ENCODE results near the gene OR56B4.
"Not testable (repeated sequence)": the region's sequence is repeated elsewhere in the genome, so short reads cannot be mapped to it uniquely, and the experiment has no call there.

Gene OR56B4, protein sequence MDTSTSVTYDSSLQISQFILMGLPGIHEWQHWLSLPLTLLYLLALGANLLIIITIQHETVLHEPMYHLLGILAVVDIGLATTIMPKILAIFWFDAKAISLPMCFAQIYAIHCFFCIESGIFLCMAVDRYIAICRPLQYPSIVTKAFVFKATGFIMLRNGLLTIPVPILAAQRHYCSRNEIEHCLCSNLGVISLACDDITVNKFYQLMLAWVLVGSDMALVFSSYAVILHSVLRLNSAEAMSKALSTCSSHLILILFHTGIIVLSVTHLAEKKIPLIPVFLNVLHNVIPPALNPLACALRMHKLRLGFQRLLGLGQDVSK

DNA sequence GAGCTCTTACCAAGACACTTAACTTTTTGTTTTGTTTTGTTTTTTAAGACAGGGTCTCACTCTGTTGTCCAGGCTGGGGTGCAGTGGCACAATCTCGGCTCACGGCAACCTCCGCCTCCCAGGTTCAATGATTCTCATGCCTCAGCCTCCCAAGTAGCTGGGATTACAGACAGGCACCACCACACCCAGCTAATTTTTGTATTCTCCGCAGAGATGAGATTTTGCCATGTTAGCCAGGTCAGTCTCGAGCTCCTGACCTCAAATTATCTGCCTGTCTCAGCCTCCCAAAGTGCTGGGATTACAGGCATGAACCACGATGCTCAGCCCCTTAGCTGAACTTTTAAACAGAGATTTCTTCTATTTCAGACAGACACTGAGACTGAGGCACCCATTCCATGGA is at the start of gene OR56B4:
OR56B4 (plus strand) TSS at position 301 of the 400 bp plus-strand sequence; CDS start at position 396, 95 bp downstream.
- DNase-seq (ENCODE audit: extremely low spot score); CTCF ChIA-PET; POLR2A ChIA-PET: not testable (repeated sequence)

DNA sequence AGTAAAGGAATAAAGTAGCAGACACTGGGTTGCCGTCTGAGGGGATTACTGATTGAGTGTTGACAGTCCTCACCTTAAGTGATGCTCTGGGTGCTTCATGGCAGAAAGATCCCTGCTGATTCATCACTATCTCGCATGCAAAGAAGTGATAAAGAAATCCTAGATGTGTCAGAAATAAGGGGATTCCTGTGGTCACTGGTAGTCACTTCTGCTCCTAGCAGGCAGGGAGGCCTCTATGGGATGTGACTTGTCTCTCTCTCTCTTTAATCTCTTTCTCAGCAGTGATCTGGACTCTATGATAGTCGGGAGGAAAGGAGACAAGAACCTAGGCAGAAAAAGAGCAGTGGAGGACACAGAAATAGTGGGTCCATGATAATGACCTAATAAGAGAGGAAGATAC is 46.0 kb upstream of the OR56B4 start:
- TF ChIP-seq ZNF384 (IDR thresholded peaks at IDR 0.05) (no peak), FOXK2 (IDR thresholded peaks at IDR 0.05) (no peak), L3MBTL2 (conservative IDR thresholded peaks at IDR 0.05) (no peak), LEF1 (IDR thresholded peaks at IDR 0.05; ENCODE audit: borderline replicate concordance) (no peak), BHLHE40 (IDR thresholded peaks at IDR 0.05; ENCODE audit: borderline replicate concordance) (no peak), FOXM1 (IDR thresholded peaks at IDR 0.05; ENCODE audit: borderline replicate concordance) (no peak), SP1 (IDR thresholded peaks at IDR 0.05) (no peak), HDGF (IDR thresholded peaks at IDR 0.05; ENCODE audit: borderline replicate concordance) (no peak), FOXA1 (IDR thresholded peaks at IDR 0.05) (no peak), TARDBP (IDR thresholded peaks at IDR 0.05) (no peak), SUZ12 (IDR thresholded peaks at IDR 0.05) (no peak), ELF4 (IDR thresholded peaks at IDR 0.05) (no peak)
- CTCF ChIA-PET = interaction anchor here (0.6 kb wide), 1 partner anchor 937 kb away, joined by 3 read pairs; no protein-coding TSS in a partner anchor
- POLR2A ChIA-PET = no interaction called here
- no peak for DNase-seq (ENCODE audit: extremely low spot score)

DNA sequence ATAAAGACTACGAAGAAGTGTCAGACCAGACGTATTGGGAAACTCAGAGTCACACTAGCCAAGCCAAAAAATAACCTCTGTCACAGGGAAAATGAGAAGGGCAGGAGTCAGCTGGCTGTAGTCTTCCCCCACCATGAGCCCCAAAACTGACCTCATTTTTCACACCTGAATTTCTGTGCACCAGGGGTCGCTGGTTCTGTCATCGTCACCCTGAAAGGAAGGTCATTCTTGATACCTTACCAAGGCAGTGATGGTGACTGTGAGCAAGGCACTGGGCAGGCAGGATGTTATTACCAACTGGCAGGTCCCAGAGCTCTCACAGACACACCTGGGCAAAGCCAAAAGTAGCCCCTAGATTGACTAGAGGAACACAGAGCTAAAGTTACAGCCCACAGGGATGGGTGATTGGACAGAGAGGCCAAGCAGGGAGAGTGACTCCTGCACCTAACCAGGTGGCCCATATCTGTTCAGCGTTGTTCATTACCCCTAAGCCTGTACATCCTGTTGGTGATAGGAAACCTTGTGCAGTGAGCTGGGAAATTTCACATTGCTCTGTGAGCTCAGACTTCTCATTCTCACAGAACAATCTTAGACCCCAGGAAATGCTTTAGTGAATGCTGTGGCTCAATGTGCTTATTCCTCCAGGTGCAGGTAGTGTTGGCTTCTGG is 44.7 kb upstream of the OR56B4 start:
- TF ChIP-seq ELF4 (IDR thresholded peaks at IDR 0.05) = no peak
- TF ChIP-seq L3MBTL2 (conservative IDR thresholded peaks at IDR 0.05) = no peak
- no peak for TF ChIP-seq HDGF (IDR thresholded peaks at IDR 0.05; ENCODE audit: borderline replicate concordance)
- no peak for TF ChIP-seq CTBP1 (IDR thresholded peaks at IDR 0.05; ENCODE audit: borderline replicate concordance)
- no peak for TF ChIP-seq ZNF384 (IDR thresholded peaks at IDR 0.05)
- TF ChIP-seq TARDBP (IDR thresholded peaks at IDR 0.05) = no peak
- TF ChIP-seq FOXA1 (IDR thresholded peaks at IDR 0.05) = no peak
- no peak for TF ChIP-seq FOXK2 (IDR thresholded peaks at IDR 0.05)
- no peak for TF ChIP-seq BHLHE40 (IDR thresholded peaks at IDR 0.05; ENCODE audit: borderline replicate concordance)
- no peak for TF ChIP-seq LEF1 (IDR thresholded peaks at IDR 0.05; ENCODE audit: borderline replicate concordance)
- no peak for TF ChIP-seq SP1 (IDR thresholded peaks at IDR 0.05)
- TF ChIP-seq FOXM1 (IDR thresholded peaks at IDR 0.05; ENCODE audit: borderline replicate concordance) = no peak
- no peak for TF ChIP-seq ARNT (IDR thresholded peaks at IDR 0.05)
- TF ChIP-seq, protein P1, sequence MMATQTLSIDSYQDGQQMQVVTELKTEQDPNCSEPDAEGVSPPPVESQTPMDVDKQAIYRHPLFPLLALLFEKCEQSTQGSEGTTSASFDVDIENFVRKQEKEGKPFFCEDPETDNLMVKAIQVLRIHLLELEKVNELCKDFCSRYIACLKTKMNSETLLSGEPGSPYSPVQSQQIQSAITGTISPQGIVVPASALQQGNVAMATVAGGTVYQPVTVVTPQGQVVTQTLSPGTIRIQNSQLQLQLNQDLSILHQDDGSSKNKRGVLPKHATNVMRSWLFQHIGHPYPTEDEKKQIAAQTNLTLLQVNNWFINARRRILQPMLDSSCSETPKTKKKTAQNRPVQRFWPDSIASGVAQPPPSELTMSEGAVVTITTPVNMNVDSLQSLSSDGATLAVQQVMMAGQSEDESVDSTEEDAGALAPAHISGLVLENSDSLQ (IDR thresholded peaks at IDR 0.05) = no peak
- ChIA-PET CTCF (no interaction called here), POLR2A (no interaction called here)
- DNase-seq (ENCODE audit: extremely low spot score) = no peak

DNA sequence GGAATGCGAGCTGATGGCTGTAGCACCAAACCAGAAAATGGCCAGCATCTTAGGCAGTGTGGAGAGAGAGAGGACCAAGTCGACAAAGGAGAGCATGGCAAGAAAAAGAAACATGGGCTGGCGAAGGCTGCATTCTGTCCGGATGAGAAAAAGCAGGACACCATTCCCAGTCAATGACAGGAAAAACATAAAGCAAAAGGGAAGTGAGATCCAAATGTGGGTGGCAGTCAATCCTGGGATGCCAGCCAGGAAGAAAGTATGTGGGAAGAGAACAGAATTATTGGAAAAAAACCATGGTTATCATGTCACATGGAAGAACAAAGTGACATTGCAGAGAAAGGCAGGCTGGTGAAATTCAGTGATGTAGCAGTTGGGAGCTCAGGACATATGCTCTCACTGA is 40.0 kb upstream of the OR56B4 start:
- CTCF ChIA-PET = no interaction called here
- DNase-seq (ENCODE audit: extremely low spot score) = no peak
- POLR2A ChIA-PET = no interaction called here
- TF ChIP-seq, protein P1 (IDR thresholded peaks at IDR 0.05) = no peak
- no peak for TF ChIP-seq SP1 (IDR thresholded peaks at IDR 0.05)
- no peak for TF ChIP-seq ELF4 (IDR thresholded peaks at IDR 0.05)
- TF ChIP-seq CTBP1 (IDR thresholded peaks at IDR 0.05; ENCODE audit: borderline replicate concordance) = no peak
- TF ChIP-seq TARDBP (IDR thresholded peaks at IDR 0.05) = no peak
- no peak for TF ChIP-seq ARNT (IDR thresholded peaks at IDR 0.05)
- TF ChIP-seq SUZ12 (IDR thresholded peaks at IDR 0.05) = no peak
- no peak for TF ChIP-seq BHLHE40 (IDR thresholded peaks at IDR 0.05; ENCODE audit: borderline replicate concordance)
- no peak for TF ChIP-seq HDGF (IDR thresholded peaks at IDR 0.05; ENCODE audit: borderline replicate concordance)
- no peak for TF ChIP-seq FOXK2 (IDR thresholded peaks at IDR 0.05)
- TF ChIP-seq FOXM1 (IDR thresholded peaks at IDR 0.05; ENCODE audit: borderline replicate concordance) = no peak
- TF ChIP-seq NFRKB (IDR thresholded peaks at IDR 0.05) = no peak
- no peak for TF ChIP-seq ZNF384 (IDR thresholded peaks at IDR 0.05)
- TF ChIP-seq FOXA1 (IDR thresholded peaks at IDR 0.05) = no peak
- TF ChIP-seq LEF1 (IDR thresholded peaks at IDR 0.05; ENCODE audit: borderline replicate concordance) = no peak

DNA sequence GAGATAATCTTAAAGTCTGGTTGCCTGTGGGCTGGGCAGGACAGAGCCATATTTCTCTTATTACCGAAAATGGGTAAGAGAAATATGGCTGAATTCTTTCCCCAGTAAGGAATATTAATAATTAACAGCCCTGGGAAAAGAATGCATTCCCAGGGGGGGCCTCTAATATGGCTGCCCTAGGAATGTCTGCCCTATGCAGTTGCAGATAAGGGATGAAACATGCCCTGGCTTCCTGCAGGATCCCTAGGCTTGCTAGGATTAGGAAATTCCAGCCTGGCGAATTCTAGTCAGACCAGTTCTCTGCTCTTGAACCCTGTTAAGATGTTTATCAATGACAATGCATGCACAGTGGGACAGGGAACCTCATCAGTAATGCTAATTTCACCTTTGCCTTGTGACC is 31.0 kb upstream of the OR56B4 start:
- POLR2A ChIA-PET; CTCF ChIA-PET; DNase-seq (ENCODE audit: extremely low spot score): not testable (repeated sequence)

DNA sequence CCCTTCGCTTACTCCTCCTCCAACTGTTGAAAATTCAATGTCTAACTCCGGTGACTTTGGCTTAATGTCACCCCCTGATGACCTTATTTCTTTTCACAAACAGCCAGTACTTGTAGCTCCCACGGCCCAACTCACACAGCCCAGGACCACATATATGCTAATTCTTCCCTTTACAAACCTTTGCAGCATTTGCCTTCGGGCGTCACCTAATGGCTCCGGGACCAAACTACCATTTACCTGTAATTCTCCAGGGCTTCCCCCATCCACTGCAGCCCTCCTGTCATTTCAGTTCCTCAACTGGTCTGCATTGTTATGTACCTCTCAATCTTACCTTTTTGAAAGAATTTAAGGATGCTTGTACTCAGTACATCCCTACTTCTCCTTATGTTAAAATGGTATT is 29.8 kb upstream of the OR56B4 start:
- ChIA-PET CTCF (no interaction called here), POLR2A (no interaction called here)
- DNase-seq (ENCODE audit: extremely low spot score) = no peak
- TF ChIP-seq, protein P1 (IDR thresholded peaks at IDR 0.05) = no peak
- TF ChIP-seq ARNT (IDR thresholded peaks at IDR 0.05) (no peak), CTBP1 (IDR thresholded peaks at IDR 0.05; ENCODE audit: borderline replicate concordance) (no peak), NFRKB (IDR thresholded peaks at IDR 0.05) (no peak), L3MBTL2 (conservative IDR thresholded peaks at IDR 0.05) (no peak), FOXA1 (IDR thresholded peaks at IDR 0.05) (no peak), FOXK2 (IDR thresholded peaks at IDR 0.05) (no peak), ZNF384 (IDR thresholded peaks at IDR 0.05) (no peak), HDGF (IDR thresholded peaks at IDR 0.05; ENCODE audit: borderline replicate concordance) (no peak), LEF1 (IDR thresholded peaks at IDR 0.05; ENCODE audit: borderline replicate concordance) (no peak), SP1 (IDR thresholded peaks at IDR 0.05) (no peak), ELF4 (IDR thresholded peaks at IDR 0.05) (no peak), FOXM1 (IDR thresholded peaks at IDR 0.05; ENCODE audit: borderline replicate concordance) (no peak), BHLHE40 (IDR thresholded peaks at IDR 0.05; ENCODE audit: borderline replicate concordance) (no peak), TARDBP (IDR thresholded peaks at IDR 0.05) (no peak), SUZ12 (IDR thresholded peaks at IDR 0.05) (no peak)
